ENCODE measurements around the gene KRT33B.

GRCh38 chr17:41363881-41364280, 5.7 kb downstream of the KRT33B start:
- TF ChIP-seq ISL1 (CRISPR knock-in tag; IDR thresholded peaks at IDR 0.05) (no peak), PATZ1 (CRISPR knock-in tag; IDR thresholded peaks at IDR 0.05; ENCODE audit: borderline replicate concordance) (no peak), ESRRG (CRISPR knock-in tag; IDR thresholded peaks at IDR 0.05) (no peak), POU6F1 (CRISPR knock-in tag; IDR thresholded peaks at IDR 0.05; ENCODE audit: borderline replicate concordance, low read depth) (no peak), GLIS3 (CRISPR knock-in tag; IDR thresholded peaks at IDR 0.05) (no peak), ARNTL (CRISPR knock-in tag; IDR thresholded peaks at IDR 0.05; ENCODE audit: borderline replicate concordance, low read depth) (no peak), ZFP30 (CRISPR knock-in tag; IDR thresholded peaks at IDR 0.05) (no peak), ZNF565 (CRISPR knock-in tag; conservative IDR thresholded peaks at IDR 0.05; ENCODE audit: low read depth) (no peak)

All from SK-N-SH treated with all-trans-retinoic acid at 6 μM for 48 hours (cell line).